H1 (cell line): ENCODE measurements around the gene MYO1D. TPM values are rescaled to one million over a fixed set of nuclear protein-coding genes. Genes with fewer than 3 reads are reported as not detected.

Source experiments
- BACH1 ChIP-seq: IDR thresholded peaks from 2 replicates; pipeline ENCODE4 v1.6.1; 2012; ENCODE audit warnings: low read length, improper control_type of control experiment
- CHD7 ChIP-seq: fragments of 300-600 bp; sonication (generic); IDR thresholded peaks from 2 replicates; pipeline ENCODE4 v1.7.1; 2012; ENCODE audit warnings: low read length, moderate library complexity, mild to moderate bottlenecking, inconsistent platforms; ENCODE audit not compliant: insufficient replicate concordance
- EZH2 ChIP-seq: fragments of 200-600 bp; sonication (generic); IDR thresholded peaks from 2 replicates; pipeline ENCODE4 v1.7.1; 2012; ENCODE audit warnings: low read depth, mild to moderate bottlenecking, moderate library complexity, low read length, inconsistent platforms; ENCODE audit not compliant: severe bottlenecking
- JUND ChIP-seq: IDR thresholded peaks from 2 replicates; pipeline ENCODE4 v1.6.1; 2011; ENCODE audit warnings: mild to moderate bottlenecking, improper control_type of control experiment, low read length
- POLR2AphosphoS5 ChIP-seq: IDR thresholded peaks from 2 replicates; pipeline ENCODE4 v1.6.1; 2011; ENCODE audit warnings: low read depth, low read length
- RXRA ChIP-seq: IDR thresholded peaks from 2 replicates; pipeline ENCODE4 v1.6.1; 2011; ENCODE audit warnings: low read depth, mild to moderate bottlenecking, low read length, moderate library complexity; ENCODE audit not compliant: insufficient read depth
- SAP30 ChIP-seq: fragments of 300-600 bp; sonication (generic); IDR thresholded peaks from 2 replicates; pipeline ENCODE4 v1.7.1; 2012; ENCODE audit warnings: low read length, moderate library complexity, mild to moderate bottlenecking, inconsistent platforms; ENCODE audit not compliant: insufficient read depth, insufficient replicate concordance
- SP1 ChIP-seq: IDR thresholded peaks from 2 replicates; pipeline ENCODE4 v1.6.1; 2011; ENCODE audit warnings: low read depth, low read length
- SRF ChIP-seq: IDR thresholded peaks from 2 replicates; pipeline ENCODE4 v1.6.1; 2011; ENCODE audit warnings: mild to moderate bottlenecking, low read depth, low read length, moderate library complexity
- polyA plus RNA-seq, 7 experiments: library from polyadenylated mRNA; depleted of rRNA in 3 of 7; stranded (reverse) in 5 of 7; unstranded in 2 of 7; fragments of >200 nt in 5 of 7; fragments of 200-250 nt in 2 of 7; gene quantifications; 1 replicate in 5 of 7; 2 replicates in 1 of 7; 4 replicates in 1 of 7; pipeline versions ENCODE4 v1.2.1 to v1.2.3, GENCODE V29; 2011 to 2013; ENCODE audit warnings: missing spikeins in 2 of 7, mixed read lengths in 2 of 7
- total RNA-seq: library from RNA; stranded (reverse); fragmentation: NEBNext Ultra II Directional; extraction: Animal tissue kit (Norgen Biotek cat#: 25700); gene quantifications from 2 replicates; pipeline ENCODE4 v1.2.1, GENCODE V29; 2021

The MYO1D gene
- total and polyA plus RNA-seq, 2 of the 8 experiments (the other 6 are each of a cell fraction or from before 2014, with no cell fraction given), result 6.5 to 25.4 TPM

DNA sequence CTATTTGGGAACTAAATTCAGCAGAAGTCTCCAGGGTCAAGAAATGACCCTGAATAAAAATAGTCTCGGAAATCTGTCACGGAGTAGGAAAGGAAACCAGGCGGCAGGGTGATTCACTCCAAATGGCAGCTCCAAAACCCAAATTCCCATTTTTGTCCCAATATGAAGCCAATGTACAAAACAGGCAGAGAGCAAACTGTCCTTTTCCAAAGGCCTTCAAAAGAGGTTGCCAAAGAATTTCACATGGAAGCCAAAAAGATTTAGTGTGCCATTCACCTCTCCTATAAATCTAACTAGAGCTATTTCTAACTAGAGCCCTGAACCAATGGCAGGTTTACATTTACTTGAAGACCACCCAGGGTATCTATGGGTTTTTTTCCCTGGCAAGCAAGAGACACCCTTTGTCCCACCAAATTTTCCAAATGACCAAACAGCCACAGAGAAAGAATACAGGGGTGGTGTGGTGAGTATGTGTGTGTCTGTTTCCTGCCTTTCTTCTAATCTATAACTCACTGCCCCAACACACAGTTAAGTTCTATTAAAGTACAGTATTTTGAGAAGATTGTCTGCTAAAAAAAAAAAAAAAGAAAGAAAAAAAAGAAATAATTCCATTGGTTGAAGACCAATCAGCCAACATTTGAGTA, 6.8 kb downstream of the MYO1D start (continued):
- no peak for TF ChIP-seq CHD7
- TF ChIP-seq SP1, result no peak
- no peak for TF ChIP-seq BACH1
- TF ChIP-seq SRF, result no peak
- no peak for TF ChIP-seq POLR2AphosphoS5
- no peak for TF ChIP-seq RXRA
- TF ChIP-seq SAP30, result no peak
- no peak for TF ChIP-seq JUND
- TF ChIP-seq EZH2, result no peak
- TF ChIP-seq, all 59 proteins: peak for 0
